GM10248 (cell line): Measurements from ENCODE around the gene KCNT1.

Experiments used
- CTCF ChIA-PET: fragments of 300-600 bp; sonication (Branson Sonifier 250); formaldehyde crosslinking; extraction: SDS; loops from one replicate; lab custom pipeline; 2021; ENCODE audit warnings: antibody characterized with exemption; lab: Yijun Ruan, JAX
- POLR2A ChIA-PET: fragments of 350-650 bp; sonication (Branson Sonifier 250); formaldehyde crosslinking; extraction: SDS; loops from one replicate; lab custom pipeline; 2020; ENCODE audit warnings: antibody characterized with exemption; lab: Yijun Ruan, JAX
- DNase-seq: peaks from one replicate; pipeline ENCODE4 v3.0.0; 2012; ENCODE audit errors: extremely low spot score
- TF ChIP-seq, protein P1 (sequence below): IDR thresholded peaks from 2 replicates; pipeline ENCODE4 v1.5.1; 2012; ENCODE audit warnings: mild to moderate bottlenecking, low read depth; ENCODE audit errors: extremely low read depth, missing control alignments, control extremely low read depth

KCNT1 gene

GRCh38 chr9:135753391-135754105 lies 51.6 kb downstream of the KCNT1 start:
- ChIA-PET POLR2A (no interaction called here), CTCF (no interaction called here)
- TF ChIP-seq, protein P1, sequence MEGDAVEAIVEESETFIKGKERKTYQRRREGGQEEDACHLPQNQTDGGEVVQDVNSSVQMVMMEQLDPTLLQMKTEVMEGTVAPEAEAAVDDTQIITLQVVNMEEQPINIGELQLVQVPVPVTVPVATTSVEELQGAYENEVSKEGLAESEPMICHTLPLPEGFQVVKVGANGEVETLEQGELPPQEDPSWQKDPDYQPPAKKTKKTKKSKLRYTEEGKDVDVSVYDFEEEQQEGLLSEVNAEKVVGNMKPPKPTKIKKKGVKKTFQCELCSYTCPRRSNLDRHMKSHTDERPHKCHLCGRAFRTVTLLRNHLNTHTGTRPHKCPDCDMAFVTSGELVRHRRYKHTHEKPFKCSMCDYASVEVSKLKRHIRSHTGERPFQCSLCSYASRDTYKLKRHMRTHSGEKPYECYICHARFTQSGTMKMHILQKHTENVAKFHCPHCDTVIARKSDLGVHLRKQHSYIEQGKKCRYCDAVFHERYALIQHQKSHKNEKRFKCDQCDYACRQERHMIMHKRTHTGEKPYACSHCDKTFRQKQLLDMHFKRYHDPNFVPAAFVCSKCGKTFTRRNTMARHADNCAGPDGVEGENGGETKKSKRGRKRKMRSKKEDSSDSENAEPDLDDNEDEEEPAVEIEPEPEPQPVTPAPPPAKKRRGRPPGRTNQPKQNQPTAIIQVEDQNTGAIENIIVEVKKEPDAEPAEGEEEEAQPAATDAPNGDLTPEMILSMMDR: no peak
- DNase-seq: no peak

DNA sequence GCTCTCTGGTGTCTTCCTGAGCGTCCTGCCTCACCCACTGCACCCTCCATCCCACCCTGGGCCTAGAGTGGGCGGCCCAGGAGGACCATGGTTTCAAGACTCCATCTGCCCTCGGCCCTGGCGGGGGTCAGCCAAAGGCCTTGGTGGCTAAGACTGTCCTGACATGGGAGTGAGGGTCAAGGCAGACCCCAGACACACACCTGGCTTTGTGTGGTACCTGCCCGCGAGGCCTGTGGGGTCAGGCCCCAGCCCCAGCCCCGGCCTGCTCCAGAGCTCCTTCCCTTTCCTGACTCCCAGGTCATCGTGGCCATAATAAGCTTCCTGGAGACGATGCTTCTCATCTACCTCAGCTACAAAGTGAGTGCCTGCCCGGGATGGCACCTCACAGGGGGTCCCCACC lies 54.6 kb downstream of the KCNT1 start:
- ChIA-PET POLR2A (no interaction called here), CTCF (no interaction called here)
- TF ChIP-seq, protein P1: no peak
- DNase-seq: no peak

GRCh38 chr9:135757356-135757755 lies 55.4 kb downstream of the KCNT1 start:
- CTCF ChIA-PET: no interaction called here
- TF ChIP-seq, protein P1: no peak
- POLR2A ChIA-PET: no interaction called here
- DNase-seq: no peak

- DNase-seq: no peak
- POLR2A ChIA-PET: no interaction called here
- CTCF ChIA-PET: no interaction called here
- TF ChIP-seq, protein P1: no peak
Measured at GRCh38 chr9:135758056-135758455, 56.1 kb downstream of the KCNT1 start.

DNA sequence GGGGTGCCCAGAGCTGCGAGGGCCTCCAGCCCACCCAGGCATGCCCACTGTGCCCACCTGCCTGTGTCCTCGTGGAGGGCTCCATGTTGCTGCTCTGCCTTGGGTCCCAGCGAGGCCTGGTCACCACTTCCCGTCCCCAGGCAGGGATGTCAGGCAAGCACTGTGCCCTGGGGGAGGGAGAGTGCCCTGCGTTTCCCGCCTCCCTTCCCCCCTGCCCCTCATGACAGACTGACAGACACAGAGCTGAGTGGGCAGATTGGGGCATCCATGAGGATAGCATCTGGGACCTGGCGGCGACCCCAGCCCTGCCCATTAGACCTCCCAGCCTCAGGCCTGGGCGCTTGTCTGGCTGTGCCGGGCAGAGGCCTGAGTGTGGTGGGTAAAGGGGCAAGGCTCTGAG lies 56.9 kb downstream of the KCNT1 start:
- no peak for DNase-seq
- POLR2A ChIA-PET: no interaction called here
- CTCF ChIA-PET: no interaction called here
- TF ChIP-seq, protein P1: no peak

DNA sequence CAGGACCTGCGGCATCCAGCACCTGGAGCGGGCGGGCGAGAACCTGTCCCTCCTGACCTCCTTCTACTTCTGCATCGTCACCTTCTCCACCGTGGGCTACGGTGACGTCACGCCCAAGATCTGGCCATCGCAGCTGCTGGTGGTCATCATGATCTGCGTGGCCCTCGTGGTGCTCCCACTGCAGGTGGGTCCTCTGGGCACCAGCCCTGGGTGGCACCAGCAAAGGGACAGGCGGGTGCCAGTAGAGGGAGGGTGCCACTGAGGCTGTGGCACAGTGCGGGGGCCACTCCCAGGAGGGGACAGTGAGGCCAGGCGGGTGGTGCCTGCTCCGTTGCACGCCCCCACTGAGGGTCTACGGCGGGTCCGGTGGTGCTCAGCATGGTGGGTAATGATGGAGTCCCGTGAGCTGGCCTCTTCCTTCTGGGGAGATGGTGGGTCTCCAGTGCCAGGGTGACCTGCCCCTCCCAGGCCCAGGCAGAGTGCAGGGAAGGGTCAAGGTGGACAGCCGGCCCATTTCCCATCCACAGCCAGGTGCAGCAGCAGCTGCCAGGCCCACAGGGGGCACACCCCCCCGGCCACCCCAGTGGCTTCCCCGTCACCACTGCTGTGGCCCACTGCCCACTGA lies 57.8 kb downstream of the KCNT1 start:
- CTCF ChIA-PET: no interaction called here
- TF ChIP-seq, protein P1: no peak
- POLR2A ChIA-PET: no interaction called here
- no peak for DNase-seq
